Activated T-cell treated with anti-CD3 and anti-CD28 coated beads, Interleukin-2, amount 50 U/mL, for 48 hours (primary cell): ENCODE results near the gene UCP3.

ENCODE experiments used
- DNase-seq, 2 experiments: peaks; one replicate each; pipeline ENCODE4 v3.0.0-alpha.2; 2020

The UCP3 gene

DNA sequence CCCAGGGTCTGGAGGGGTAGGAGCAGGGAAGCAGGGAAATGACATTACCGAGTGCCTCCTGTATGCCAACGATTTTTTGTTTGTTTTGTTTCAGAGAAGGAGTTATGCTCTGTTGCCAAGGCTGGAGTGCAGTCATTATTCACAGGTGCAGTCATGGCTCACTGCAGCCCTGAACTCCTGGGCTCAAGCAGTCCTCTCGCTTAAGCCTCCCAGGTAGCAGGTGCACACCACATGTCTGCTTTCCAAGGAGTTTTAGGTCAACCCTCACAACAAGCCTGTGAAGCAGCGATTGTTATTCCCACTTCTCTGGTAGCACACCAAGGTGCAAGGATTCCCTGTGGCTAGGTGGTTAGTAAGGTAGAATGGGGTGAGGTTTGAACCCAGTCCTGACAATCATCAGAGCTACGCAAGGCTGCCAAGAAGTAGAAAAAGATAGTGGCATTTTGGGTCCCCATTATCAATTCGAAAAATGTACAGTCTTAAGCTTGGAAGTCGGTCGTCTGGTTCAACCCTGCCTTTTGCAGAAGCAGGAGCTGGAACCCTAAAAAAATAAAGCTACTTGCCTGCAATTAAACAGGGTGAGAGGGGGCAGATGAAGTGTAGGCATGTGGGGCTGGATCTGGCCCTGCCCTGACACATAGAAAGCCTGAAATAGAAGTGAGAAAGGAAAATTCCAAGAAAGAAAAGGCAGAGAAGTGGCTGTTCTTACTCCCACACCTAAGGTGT, 9.1 kb downstream of the UCP3 start:
- peak; percentile 20 to 23 for DNase-seq

DNA sequence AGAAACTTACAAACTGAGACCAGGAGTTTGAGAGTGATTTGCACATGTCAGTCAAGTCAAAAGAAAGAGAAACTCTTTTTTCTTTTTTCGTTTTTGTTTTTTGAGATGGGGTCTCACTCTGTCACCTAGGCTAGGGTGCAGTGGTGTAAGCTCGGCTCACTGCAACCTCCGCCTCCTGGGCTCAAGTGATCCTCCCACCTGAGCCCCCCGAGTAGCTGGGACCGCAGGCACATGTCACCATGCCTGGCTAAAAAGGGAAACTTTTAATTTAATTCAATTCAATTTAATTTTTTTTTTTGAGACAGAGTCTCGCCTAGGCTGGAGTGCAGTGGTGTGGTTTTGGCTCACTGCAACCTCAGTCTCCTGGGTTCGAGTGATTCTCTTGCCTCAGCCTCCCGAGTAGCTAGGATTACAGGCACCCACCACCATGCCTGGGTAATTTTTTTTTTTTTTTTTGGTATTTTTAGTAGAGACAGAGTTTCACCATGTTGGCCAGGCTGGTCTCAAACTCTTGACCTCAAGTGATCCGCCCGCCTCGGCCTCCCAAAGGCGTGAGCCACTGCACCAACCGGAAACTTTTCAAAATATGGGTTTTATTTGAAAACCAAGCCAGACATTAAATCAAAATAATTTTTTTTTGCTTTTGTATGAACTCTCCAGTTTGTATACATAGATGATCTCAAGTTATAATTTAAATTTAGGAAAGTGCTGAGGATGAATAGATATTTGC, 9.9 kb downstream of the UCP3 start:
- peak in 1 of 2 experiments; percentile 12 for DNase-seq

DNA sequence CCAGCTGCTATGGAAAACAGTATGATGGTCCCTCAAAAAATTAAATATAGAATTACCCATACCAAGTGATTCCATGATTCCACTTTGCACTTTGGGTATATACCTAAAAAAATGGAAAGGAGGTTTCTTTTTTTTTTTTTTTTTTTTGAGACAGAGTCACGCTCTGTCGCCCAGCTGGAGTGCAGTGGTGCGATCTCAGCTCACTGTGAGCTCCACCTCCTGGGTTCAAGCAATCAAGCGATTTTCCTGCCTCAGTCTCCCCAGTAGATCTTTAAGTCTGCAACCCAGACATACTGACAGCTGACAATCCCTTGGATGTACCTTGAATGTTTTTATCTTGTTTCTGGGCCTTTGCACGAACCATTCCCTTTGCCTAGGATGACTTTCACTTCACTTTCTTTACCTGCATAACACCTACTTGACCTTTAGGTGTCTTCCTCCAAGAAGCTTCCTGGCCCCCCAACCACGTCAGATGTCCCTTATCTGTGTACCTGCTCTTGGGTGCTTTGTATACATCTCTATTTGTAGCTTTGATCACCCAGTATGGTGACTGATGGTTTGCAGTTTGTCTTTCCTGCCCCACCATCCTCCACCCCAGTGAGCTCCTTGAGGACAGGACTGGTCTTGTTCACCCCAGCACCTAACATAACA, 11.6 kb downstream of the UCP3 start:
- peak; percentile 18 to 29 for DNase-seq

DNA sequence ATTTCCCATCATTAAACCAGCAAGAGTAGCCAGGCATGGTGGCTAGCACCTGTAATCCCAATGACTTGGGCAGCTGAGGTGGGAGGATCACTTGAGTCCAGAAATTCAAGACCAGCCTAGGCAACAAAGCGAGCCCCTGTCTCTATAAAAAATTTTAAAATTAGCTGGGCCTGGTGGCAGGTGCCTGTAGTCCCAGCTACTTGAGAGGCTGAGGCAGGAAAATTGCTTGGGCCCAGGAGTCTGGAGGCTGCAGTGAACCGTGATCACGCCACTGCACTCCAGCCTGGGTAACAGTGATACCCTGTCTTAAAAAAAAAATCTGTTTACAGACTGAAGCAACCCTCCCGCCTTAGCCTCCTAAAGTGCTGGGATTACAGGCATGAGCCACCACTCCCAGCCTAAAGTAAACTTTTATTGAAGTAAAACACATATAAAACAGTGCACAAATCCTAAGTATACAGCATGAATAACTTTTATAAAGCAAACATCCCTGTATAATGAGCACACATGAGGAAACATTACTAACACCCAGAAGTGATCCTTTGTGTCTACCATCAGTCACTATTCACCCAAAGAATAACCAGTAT, 12.6 kb downstream of the UCP3 start:
- DNase-seq: peak; percentile 27 to 35

DNA sequence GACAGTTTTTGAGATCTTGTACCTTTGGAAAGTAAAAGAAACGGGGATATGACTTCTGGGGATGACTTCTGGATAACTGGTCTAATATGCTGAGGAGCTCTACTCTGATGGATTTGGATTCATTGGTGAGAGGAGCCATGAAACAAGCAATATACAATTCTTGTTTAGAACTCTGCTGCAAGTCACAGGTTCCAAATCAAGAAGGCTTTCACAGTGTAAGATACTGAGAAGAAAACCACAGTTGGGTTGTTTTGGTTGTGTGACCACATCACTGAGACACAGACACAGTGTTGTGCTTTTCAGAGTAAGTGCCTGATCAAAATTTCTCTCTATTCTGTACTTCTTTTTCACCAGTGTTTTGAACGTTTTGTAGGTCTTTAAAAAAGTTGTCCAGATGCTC, 13.2 kb downstream of the UCP3 start:
- no peak for DNase-seq

DNA sequence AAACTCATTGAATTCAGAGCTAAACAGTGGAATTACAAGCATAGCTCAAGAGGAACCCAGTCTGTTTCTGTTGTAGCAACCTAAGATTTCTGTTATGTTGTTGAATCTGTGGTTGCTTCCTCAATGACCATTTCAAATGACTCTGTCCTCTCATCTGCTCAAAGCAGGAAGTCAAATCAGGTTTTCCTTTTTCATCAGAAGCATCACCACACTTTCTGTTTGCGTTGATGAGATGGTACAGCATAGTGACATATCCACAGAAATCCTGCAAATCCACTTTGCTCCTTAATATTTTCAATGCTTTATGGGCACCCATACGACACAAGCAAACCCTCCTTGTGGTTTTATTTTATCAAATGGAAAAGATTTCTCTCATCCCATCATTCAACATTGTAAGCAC, 13.6 kb downstream of the UCP3 start:
- no peak for DNase-seq

- peak in 1 of 2 experiments; percentile 21 for DNase-seq
Measured at GRCh38 chr11:73991471-73992006, 17.3 kb downstream of the UCP3 start.

DNA sequence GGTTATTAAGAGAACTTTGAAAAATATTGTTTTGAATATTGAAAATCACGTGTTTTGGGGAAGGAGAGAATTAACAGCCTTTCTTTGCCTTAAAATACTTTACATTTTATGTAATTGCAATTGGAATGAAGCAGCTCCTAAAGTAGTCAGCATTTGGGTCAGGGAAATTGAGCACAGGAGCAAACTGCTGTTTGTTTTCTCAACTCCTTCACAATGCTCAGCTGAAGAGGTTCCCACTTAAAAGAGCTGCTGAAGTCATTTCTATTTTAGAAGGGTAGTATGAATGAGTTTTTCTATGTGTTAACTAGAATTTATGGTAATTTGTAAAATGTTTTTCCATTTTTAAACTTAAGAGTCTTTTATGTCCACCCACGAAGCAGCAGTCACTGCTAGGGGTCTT, 18.2 kb downstream of the UCP3 start:
- no peak for DNase-seq

- DNase-seq: no peak
Measured at GRCh38 chr11:73989156-73989555, 19.7 kb downstream of the UCP3 start.

DNA sequence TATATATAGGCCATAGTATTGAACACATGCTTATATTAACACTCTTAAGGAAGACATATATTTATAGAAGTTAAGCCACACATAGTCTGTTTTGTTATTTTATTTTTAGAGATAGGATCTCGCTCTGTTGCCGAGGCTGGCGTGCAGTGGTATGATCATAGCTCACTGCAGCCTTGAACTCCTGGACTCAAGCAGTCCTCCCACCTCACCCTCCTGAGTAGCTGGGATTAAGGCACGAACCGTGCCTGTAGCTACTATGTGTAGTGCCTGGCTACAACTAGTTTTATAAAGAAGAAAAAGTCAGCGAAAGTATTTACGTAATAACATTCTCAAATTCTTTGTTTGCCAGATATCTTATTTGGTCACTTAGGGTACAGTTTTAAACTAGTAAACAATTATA, 20.7 kb downstream of the UCP3 start:
- DNase-seq: no peak

GRCh38 chr11:73985661-73986060, 23.2 kb downstream of the UCP3 start:
- DNase-seq: peak; percentile 16 to 18

- DNase-seq: peak in 1 of 2 experiments; percentile 33
Measured at GRCh38 chr11:73983741-73984538, 24.9 kb downstream of the UCP3 start.

GRCh38 chr11:73982990-73983740, 25.7 kb downstream of the UCP3 start:
- peak; percentile 95 to 96 for DNase-seq

DNA sequence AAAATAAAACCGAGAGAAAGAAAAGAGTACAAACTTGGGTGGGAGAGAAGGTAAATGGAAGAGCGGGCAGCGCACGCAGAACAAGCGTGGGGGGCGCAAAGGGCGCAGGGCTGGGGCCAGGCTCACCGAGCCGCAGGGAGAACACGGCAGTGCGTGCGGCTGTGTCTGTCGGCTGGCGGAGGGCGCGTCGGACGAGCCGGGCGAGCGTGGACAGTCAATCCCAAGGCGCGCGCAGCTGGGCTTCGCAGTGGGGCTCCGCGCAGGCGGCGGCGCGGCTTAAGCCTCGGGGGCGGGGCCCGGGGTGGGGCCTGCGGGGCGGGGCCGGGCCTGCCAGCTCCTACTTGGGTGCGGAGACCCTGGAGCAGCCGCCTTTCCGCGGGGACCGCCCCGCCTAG, 26.3 kb downstream of the UCP3 start, which contains the start of gene UCP2:
TSS of gene UCP2 (minus strand) at position 249 of the 395 bp plus-strand sequence. CDS start 4,465 bp downstream, outside the sequence.
- DNase-seq: peak; percentile 90 to 93

GRCh38 chr11:73981051-73981805, 27.7 kb downstream of the UCP3 start:
- DNase-seq: peak; percentile 38 to 41

GRCh38 chr11:73980001-73980961, 28.6 kb downstream of the UCP3 start:
- DNase-seq: peak; percentile 72 to 80

DNA sequence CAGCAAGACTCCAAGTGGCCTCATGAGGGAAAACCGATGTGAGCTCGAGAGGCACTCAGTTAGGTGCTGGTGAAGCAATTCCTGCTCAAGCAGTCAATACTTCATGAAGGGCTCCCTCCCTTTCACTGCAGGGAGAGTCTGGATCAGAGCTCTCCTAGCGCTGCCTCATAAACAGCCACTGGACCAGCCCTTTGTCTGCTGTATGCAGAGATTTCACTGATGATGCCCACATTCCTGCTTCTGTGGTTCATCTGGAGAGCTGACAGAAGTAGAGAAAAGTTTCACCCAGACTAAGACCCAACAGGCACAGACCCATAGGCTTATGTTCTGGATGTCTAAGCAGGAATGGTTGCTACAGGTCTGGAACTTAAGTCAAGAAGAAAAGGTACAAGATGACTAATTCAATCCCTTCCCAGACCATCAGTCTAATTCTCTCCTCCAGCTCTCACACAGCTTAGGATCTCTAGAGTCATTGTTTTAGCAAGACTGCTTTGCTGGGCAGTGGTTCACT, 30.3 kb downstream of the UCP3 start:
- DNase-seq: no peak

GRCh38 chr11:73977856-73978519, 30.9 kb downstream of the UCP3 start:
- DNase-seq: no peak
